GM12891 (cell line): ENCODE data around the gene RAB1A.

ENCODE experiments used
- DNase-seq: peaks from one replicate; pipeline ENCODE4 v3.0.0; 2011; ENCODE audit warnings: low spot score; ENCODE audit not compliant: insufficient read length
- FAIRE-seq: peaks from 2 replicates; lab custom pipeline; 2011; peaks lifted over from hg19 to GRCh38; lab: Jason Lieb, UNC
- PAX5 ChIP-seq: IDR thresholded peaks from 2 replicates; pipeline ENCODE4 v1.6.1; 2011; ENCODE audit warnings: low read length, moderate library complexity, mild to moderate bottlenecking; ENCODE audit not compliant: insufficient read depth, severe bottlenecking
- POLR2A ChIP-seq: IDR thresholded peaks from 2 replicates; pipeline ENCODE4 v1.6.1; 2011; ENCODE audit warnings: low read depth, low read length, control low read depth
- POLR2AphosphoS5 ChIP-seq: IDR thresholded peaks from 2 replicates; pipeline ENCODE4 v1.6.1; 2011; ENCODE audit warnings: low read depth, low read length, control low read depth
- POU2F2 ChIP-seq: IDR thresholded peaks from 2 replicates; pipeline ENCODE4 v1.6.1; 2011; ENCODE audit warnings: low read depth, mild to moderate bottlenecking, control low read depth, low read length, moderate library complexity
- SPI1 ChIP-seq: IDR thresholded peaks from 2 replicates; pipeline ENCODE4 v1.6.1; 2011; ENCODE audit warnings: low read depth, low read length, control low read depth
- TAF1 ChIP-seq: IDR thresholded peaks from 2 replicates; pipeline ENCODE4 v1.6.1; 2011; ENCODE audit warnings: low read depth, low read length, control low read depth

The RAB1A gene

DNA sequence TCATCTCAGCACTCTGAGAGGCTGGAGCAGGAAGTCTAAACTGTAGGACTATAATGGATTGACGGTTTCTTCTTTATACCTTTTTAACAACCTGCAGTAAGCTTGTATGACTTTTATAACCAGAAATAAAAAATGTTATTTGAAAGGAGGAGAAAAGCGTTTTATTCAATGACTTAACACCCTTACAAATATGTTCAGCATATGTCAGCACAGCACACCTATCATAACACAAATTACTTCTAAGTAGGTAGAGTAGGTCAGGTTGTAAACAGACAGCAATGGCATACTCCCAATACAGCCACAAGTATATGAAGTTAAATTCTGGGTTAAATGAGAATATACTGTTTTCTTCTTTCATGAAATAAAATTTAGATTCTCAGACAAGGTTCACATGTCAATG is 16.1 kb downstream of the RAB1A start:
- FAIRE-seq, result no peak
- TF ChIP-seq POLR2AphosphoS5 (no peak), SPI1 (no peak), PAX5 (no peak), TAF1 (no peak), POLR2A (no peak), POU2F2 (no peak)
- DNase-seq, result no peak

DNA sequence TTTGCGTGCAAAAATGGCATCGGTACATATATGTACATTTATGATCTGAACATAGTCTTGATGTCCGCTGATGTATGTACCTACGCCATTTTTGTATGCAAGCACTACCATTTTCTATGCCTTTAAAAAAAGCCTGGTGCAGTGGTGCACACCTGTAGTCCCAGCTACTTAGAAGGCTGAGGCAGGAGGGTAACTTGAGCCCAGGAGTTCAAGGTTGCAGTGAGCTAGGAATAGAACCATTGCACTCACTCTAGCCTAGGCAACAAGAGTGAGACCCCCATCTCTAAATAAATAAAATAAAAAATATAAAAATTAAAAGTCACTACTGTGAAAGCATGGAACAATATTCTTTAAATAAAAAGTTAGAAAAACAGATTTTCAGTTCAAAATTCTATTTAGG is 16.7 kb downstream of the RAB1A start:
- DNase-seq (no peak), FAIRE-seq (no peak)
- no peak for TF ChIP-seq PAX5
- TF ChIP-seq POLR2A, result no peak
- no peak for TF ChIP-seq SPI1
- TF ChIP-seq POU2F2, result no peak
- TF ChIP-seq POLR2AphosphoS5, result no peak
- no peak for TF ChIP-seq TAF1

DNA sequence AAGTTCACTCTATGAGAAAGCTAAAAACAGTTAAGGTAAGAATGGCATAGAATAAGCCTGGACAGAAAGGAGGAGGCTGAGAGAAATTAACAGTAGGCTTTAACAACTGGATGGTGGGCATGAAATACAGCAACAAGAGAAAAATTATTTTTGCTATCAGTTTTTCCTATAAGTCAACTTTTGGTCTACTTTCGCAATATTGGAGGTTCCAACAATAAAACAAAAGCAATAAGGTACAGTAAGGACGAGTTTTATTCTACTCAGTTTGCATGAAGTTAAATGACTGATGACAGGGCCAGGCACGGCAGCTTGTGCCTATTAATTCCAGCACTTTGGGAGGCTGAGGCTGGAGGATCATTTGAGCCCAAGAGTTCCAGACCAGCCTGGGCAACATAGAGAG is 17.3 kb downstream of the RAB1A start:
- TF ChIP-seq SPI1 (no peak), PAX5 (no peak), POU2F2 (no peak)
- no peak for DNase-seq
- FAIRE-seq, result no peak

DNA sequence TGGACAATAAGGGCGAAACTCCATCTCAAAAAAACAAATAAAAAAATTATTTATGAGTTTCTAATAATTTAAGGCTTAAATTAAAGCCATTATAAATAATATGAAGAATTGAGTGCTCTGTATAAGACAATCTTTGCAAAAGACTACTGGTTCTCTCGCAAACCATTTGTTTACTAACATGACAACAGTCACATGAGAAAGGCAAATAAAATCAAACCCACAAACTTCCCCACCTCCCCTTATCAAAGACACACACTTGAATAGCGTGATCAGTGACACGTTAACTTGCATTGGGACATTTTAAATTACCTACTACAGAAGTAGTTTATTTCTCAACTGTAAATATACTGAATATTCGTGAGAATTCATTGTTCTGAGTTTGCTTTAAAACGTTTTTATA is 21.1 kb downstream of the RAB1A start:
- no peak for DNase-seq
- no peak for FAIRE-seq
- TF ChIP-seq POLR2AphosphoS5, result no peak
- no peak for TF ChIP-seq POLR2A
- TF ChIP-seq PAX5, result no peak
- no peak for TF ChIP-seq TAF1
- TF ChIP-seq POU2F2, result no peak
- no peak for TF ChIP-seq SPI1

DNA sequence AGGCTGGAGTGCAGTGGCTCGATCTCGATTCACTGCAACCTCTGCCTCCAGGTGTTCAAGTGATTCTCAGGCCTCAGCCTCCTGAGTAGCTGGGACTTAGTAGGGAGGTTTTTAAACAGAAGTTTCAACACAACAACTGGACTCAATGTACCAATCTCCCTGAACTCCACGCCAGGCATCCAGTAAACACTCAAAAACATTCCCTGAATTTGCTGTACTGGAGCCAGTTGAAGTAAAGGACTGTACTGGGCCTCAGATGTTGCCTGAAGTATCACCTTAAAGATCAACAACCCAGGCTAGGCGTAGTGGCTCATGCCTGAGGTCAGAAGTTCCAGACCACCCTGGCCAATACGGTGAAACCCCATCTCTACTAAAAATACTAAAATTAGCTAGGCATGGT is 22.4 kb downstream of the RAB1A start:
- peak; percentile 13 for FAIRE-seq
- no peak for TF ChIP-seq PAX5
- no peak for TF ChIP-seq POLR2A
- TF ChIP-seq POU2F2, result no peak
- TF ChIP-seq POLR2AphosphoS5, result no peak
- no peak for TF ChIP-seq SPI1
- TF ChIP-seq TAF1, result no peak
- no peak for DNase-seq

DNA sequence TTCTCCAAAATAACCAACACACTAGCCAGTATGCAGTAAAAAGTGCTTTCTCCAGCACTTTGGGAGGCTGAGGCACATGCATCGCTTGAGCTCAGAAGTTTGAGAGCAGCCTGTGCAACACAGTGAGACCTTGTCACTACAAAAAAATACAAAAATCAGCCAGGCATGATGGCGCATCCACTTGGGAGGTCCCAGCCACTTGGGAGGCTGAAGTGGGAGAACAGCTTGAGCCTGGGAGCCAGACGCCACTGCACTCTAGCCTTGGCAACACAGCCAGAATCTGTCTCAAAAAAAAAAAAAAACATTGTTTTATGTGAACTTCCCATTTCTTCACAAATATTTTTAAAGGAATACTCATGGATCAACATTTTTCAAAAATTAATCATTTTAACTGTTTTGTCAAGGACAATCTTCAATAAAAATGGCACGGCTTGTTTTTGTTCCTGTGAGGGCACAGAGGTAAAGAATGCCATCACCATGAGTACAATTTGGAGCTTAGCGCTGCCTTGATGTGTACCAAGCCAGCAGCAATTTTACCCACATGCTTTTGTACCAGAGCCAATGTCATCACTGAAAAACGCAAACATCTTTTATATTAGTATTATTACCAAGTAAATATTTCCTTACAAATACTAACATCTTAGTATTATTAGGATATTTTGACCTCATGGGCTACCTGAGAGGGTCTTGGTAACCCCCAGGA is 26.7 kb downstream of the RAB1A start:
- TF ChIP-seq POLR2AphosphoS5 (no peak), POLR2A (no peak), PAX5 (no peak)
- no peak for FAIRE-seq
- DNase-seq, result no peak

DNA sequence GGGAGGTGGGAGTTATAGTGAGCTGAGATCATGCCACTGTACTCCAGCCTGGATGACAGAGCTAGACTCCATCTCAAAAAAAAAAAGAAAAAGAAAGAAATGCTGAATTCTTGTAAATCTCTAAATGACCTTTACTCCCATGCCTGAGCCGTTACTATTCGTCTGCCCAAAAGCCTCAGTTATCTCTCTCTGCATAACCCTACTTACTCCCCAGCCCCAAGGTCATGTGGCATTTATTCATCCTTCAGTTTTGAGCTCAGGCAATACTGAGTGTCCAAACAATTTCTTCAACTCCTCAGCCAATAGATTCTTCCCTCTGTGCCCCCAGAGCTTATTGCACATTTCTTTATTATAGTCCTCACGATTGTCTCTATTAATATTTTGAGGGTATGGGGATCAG is 28.8 kb downstream of the RAB1A start:
- FAIRE-seq, result no peak
- DNase-seq, result no peak
- TF ChIP-seq POU2F2 (no peak), SPI1 (no peak)

DNA sequence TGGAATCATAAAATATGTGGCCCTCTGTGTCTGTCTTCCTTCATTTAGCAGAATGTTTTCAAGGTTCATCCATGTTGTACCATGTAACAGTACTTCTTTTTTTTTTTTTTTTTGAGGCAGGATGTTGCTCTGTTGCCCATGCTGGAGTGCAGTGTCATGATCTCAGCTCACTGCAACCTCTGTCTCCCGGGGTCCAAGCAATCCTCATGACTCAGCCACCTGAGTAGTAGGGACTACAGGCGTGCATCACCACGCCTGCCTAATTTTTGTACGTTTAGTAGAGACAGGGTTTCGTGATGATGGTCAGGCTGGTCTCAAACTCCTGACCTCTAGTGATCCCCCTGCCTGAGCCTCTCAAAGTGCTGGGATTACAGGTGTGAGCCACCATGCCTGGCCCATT is 31.2 kb downstream of the RAB1A start:
- no peak for DNase-seq
- TF ChIP-seq SPI1 (no peak), TAF1 (no peak), PAX5 (no peak), POLR2A (no peak), POLR2AphosphoS5 (no peak), POU2F2 (no peak)
- FAIRE-seq, result no peak

DNA sequence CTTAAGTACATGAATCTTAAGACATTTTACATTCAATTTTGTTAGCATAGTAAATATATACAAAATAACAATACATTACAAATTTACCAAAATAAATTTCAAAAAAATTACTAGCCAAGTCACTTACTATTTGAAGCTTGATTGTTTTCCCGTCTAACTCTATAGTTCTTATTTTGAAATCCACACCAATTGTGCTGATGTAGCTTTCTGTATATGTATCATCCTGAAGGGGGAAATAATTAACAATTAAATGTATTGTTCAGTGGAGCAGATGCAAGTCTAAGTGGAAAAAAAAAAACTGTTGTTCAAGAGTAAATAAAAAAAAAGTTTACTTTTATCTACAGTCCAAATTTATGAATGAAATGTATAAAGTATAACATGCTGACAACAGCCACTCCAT is 32.1 kb downstream of the RAB1A start:
- FAIRE-seq (no peak), DNase-seq (no peak)
- no peak for TF ChIP-seq POLR2A
- TF ChIP-seq SPI1, result no peak
- no peak for TF ChIP-seq POLR2AphosphoS5
- no peak for TF ChIP-seq PAX5
- no peak for TF ChIP-seq POU2F2
- TF ChIP-seq TAF1, result no peak

DNA sequence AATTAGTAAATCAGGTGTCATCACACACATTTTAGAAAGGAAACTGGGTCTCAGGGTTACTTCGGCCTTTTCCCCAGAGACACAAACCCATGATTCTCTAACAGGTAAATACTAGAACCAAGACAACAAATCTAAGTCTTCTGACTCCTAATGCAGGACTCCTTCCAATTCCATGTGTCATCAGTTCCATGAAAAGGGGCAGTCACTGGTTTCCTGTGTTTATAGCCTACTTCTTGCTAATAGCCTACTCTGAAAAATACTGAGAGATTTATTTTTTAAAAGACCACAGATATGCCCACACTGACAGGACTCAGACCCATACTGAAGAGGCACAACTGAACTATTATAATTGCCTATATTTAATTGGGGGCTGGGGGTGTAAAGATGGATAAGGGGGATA is 33.0 kb downstream of the RAB1A start:
- no peak for FAIRE-seq
- TF ChIP-seq SPI1, result no peak
- TF ChIP-seq POLR2AphosphoS5, result no peak
- no peak for TF ChIP-seq TAF1

DNA sequence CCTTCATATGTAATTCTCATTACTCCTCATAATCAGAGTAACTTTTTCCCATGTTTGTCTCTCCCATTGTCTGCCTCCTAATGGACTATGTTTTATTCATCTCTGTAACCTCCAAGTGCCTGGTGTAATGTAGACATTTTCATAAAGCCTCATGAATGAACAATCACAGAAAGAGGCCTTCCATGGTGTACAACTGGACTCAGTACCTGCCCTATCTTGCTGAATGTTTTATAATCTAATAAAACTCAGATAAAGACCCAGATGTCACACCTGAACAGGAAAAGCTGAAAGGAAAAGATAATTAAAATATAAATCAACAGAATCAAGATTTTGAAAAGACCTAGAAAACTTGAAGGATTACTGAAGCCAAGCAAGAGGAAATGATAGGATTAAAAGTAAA is 36.7 kb downstream of the RAB1A start:
- no peak for FAIRE-seq
- DNase-seq, result no peak
- TF ChIP-seq POLR2AphosphoS5 (no peak), PAX5 (no peak), TAF1 (no peak), POLR2A (no peak), SPI1 (no peak), POU2F2 (no peak)

More for the DNA sequence above, 33.0 kb downstream of the RAB1A start:
- DNase-seq, result no peak

DNA sequence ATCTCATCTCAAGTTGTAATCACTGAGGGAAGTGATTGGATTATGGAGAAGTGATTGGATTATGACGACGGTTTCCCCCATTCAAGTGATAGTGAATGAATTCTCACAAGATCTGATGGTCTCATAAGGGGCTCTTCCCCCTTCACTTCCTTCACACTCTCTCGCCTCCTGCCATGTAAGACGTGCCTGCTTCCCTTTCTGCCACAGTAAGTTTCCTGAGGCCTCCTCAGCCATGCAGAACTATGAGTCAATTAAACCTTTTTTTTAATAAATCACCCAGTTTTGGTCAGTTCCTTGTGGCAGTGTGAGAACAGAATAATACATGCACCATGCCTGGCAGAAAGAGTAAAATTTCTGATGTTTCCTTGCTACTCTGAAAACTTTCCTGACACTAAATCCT is 37.1 kb downstream of the RAB1A start:
- FAIRE-seq (no peak), DNase-seq (no peak)
- TF ChIP-seq PAX5 (no peak), SPI1 (no peak), TAF1 (no peak), POLR2A (no peak), POLR2AphosphoS5 (no peak)
